ENCODE data around the gene SLC39A1. TPM values are rescaled to one million over a fixed set of nuclear protein-coding genes. Genes with fewer than 3 reads are reported as not detected.
A peak's percentile ranks its signal among the peaks of the same experiment; 100 is the strongest.

SLC39A1 gene
- total and polyA plus RNA-seq, 9 of the 15 experiments (the other 6 are each of a cell fraction or from before 2014, with no cell fraction given), result 9.9 to 81.1 (median 62.7) TPM

DNA sequence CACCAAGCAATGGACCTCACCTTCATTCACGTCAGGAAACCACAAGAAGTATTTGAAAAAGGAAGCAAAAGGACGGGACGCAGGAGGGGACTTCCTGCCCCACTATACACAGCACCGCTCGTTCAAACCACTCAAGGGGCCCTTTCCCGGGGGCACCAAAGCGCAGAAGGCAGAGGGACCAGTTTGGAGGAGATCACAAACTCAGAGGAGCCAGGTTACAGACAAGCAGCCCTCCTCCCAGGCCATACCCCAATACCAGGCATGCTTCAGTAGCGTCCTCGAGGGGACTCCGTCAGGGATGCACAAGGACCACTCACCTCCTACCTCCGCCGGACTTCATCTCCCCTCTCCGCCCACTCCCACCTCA, 5.6 kb downstream of the SLC39A1 start (continued):
- TF ChIP-seq ZNF518B (CRISPR knock-in tag; IDR thresholded peaks at IDR 0.05), result no peak
- TF ChIP-seq NELFE (IDR thresholded peaks at IDR 0.05; ENCODE audit: insufficient read depth, insufficient read length), result no peak
- TF ChIP-seq, protein P1, sequence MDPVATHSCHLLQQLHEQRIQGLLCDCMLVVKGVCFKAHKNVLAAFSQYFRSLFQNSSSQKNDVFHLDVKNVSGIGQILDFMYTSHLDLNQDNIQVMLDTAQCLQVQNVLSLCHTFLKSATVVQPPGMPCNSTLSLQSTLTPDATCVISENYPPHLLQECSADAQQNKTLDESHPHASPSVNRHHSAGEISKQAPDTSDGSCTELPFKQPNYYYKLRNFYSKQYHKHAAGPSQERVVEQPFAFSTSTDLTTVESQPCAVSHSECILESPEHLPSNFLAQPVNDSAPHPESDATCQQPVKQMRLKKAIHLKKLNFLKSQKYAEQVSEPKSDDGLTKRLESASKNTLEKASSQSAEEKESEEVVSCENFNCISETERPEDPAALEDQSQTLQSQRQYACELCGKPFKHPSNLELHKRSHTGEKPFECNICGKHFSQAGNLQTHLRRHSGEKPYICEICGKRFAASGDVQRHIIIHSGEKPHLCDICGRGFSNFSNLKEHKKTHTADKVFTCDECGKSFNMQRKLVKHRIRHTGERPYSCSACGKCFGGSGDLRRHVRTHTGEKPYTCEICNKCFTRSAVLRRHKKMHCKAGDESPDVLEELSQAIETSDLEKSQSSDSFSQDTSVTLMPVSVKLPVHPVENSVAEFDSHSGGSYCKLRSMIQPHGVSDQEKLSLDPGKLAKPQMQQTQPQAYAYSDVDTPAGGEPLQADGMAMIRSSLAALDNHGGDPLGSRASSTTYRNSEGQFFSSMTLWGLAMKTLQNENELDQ (CRISPR knock-in tag; IDR thresholded peaks at IDR 0.05; ENCODE audit: borderline replicate concordance), result no peak
- TF ChIP-seq ZNF668 (CRISPR knock-in tag; IDR thresholded peaks at IDR 0.05), result no peak
- peak; percentile 37; the same call in 1 of the 2 replicates for TF ChIP-seq ZNF431 (CRISPR knock-in tag; IDR thresholded peaks at IDR 0.05)
- TF ChIP-seq NR2C2 (CRISPR knock-in tag; IDR thresholded peaks at IDR 0.05), result 0 out of 2 replicates have a peak, but pooled peaks have one; percentile 17
- no peak for TF ChIP-seq NR2C2 (tag; IDR thresholded peaks at IDR 0.05)
- TF ChIP-seq TOE1 (IDR thresholded peaks at IDR 0.05; ENCODE audit: borderline replicate concordance), result 0 out of 2 replicates have a peak, but pooled peaks have one; percentile 40
- TF ChIP-seq TOE1 (CRISPR knock-in tag; IDR thresholded peaks at IDR 0.05; ENCODE audit: borderline replicate concordance, low read depth), result 0 out of 2 replicates have a peak, but pooled peaks have one; percentile 65
- TF ChIP-seq MEF2D (tag; conservative IDR thresholded peaks at IDR 0.05; ENCODE audit: low read depth), result no peak
- no peak for TF ChIP-seq ZNF282 (CRISPR knock-in tag; IDR thresholded peaks at IDR 0.05)
- no peak for TF ChIP-seq DMBX1 (CRISPR knock-in tag; IDR thresholded peaks at IDR 0.05; ENCODE audit: borderline replicate concordance)
